Sigmoid colon (tissue), 7 donors: ENCODE results near the gene POC1B. TPM values are rescaled to one million over a fixed set of nuclear protein-coding genes. Genes with fewer than 3 reads are reported as not detected.

Source experiments
- DNase-seq: peaks from one replicate; pipeline ENCODE4 v3.0.0-alpha.2; 2019
- H3K27ac ChIP-seq, 4 donors: fragments of 200-600 bp; sonication (generic); one replicate each; pipeline ENCODE4 v1.5.1; 2016 to 2019; ENCODE audit warnings: mild to moderate bottlenecking in 1 of 4
- H3K27me3 ChIP-seq, 3 donors: fragments of 200-600 bp; sonication (generic); one replicate each; pipeline ENCODE4 v1.5.1; 2019; ENCODE audit warnings: mild to moderate bottlenecking in 1 of 3
- H3K36me3 ChIP-seq, 4 donors: fragments of 200-600 bp; sonication (generic); one replicate each; pipeline ENCODE4 v1.5.1; 2016 to 2019
- H3K4me1 ChIP-seq, 4 donors: fragments of 200-600 bp; sonication (generic); one replicate each; pipeline ENCODE4 v1.5.1; 2017 to 2019
- H3K4me3 ChIP-seq, 4 donors: fragments of 200-600 bp; sonication (generic); one replicate each; pipeline ENCODE4 v1.5.1; 2017 to 2019; ENCODE audit warnings: mild to moderate bottlenecking in 2 of 4, moderate library complexity in 1 of 4
- H3K9me3 ChIP-seq, 4 donors: fragments of 200-600 bp in 3 of 4; sonication (generic) in 3 of 4; one replicate each; pipeline versions ENCODE4 v1.5.1 to v1.6.1; 2013 to 2019
- EP300 ChIP-seq, 4 donors: sonication (generic); formaldehyde crosslinking; IDR thresholded peaks; one replicate each; pipeline ENCODE4 v1.6.1; 2017; ENCODE audit warnings: antibody characterized with exemption in 4 of 4
- POLR2A ChIP-seq, 2 donors: fragments of 450-650 bp; IDR thresholded peaks; one replicate each; pipeline ENCODE4 v1.6.1; 2016; ENCODE audit warnings: antibody characterized with exemption in 2 of 2, mild to moderate bottlenecking in 2 of 2, moderate library complexity in 2 of 2
- POLR2AphosphoS5 ChIP-seq, 4 donors: sonication (generic); formaldehyde crosslinking; IDR thresholded peaks; one replicate each; pipeline ENCODE4 v1.6.1; 2017; ENCODE audit warnings: antibody characterized with exemption in 4 of 4
- WGBS, 2 donors: extraction: QIAGEN DNeasy Blood & Tissue Kit; methylation state at CpG; one replicate each; pipeline ENCODE4 v1.1.7; 2013; 5-methylcytosine and 5-hydroxymethylcytosine counted together
- intact Hi-C: fragments of 100-400 bp; cut with DNase I; formaldehyde crosslinking; loops from one replicate; pipeline ENCODE4 v1.15.1; 2023
- polyA plus RNA-seq, 3 donors: library from polyadenylated mRNA; stranded (reverse); fragments of 200-250 nt; gene quantifications; one replicate each; pipeline ENCODE4 v1.2.3, GENCODE V29; 2013
- total RNA-seq, 4 donors: library from RNA; depleted of rRNA; stranded (reverse); fragments of >200 nt; gene quantifications; one replicate each; pipeline ENCODE4 v1.1.0, GENCODE V29; 2016
- TF ChIP-seq, protein P1 (sequence below), 4 experiments: fragments of 450-650 bp in 3 of 4; fragments of 200-600 bp in 1 of 4; IDR thresholded peaks; one replicate each; pipeline ENCODE4 v1.5.1; 2016 to 2019; ENCODE audit warnings: antibody characterized with exemption in 4 of 4, mild to moderate bottlenecking in 3 of 4, moderate library complexity in 2 of 4
- donor health status: healthy with polysubstance abuse.
- donor health status: Bipolar disorder and iron deficiency.
- donor health status: healthy.

Gene POC1B
- total and polyA plus RNA-seq, 7 donors, result 12.5 to 31.7 (median 28.1) TPM

DNA sequence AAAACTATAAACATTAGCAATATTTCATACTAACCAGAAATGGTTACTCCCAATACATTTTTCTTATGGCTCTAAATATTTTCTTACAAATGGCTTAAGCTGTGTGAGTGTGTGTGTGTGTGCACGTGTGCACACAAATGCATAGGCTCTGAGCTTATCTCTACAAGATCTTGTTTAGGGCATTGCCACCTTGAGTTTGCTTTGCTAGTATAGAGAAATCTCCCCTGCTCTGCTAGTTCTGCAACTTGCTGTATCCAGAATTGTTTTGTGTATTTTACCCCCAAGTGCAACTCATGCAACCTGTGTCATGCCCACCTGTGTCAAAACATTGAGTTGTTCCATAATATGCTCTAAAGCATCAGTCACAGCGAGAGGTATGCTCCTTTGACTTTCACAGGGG is 101.0 kb downstream of the POC1B start:
- Histone ChIP-seq H3K36me3 (peaks cover 0 to 9% (median 0%) of the 10 kb centered on the region in 4 donors), H3K4me1 (no peaks in the 10 kb centered on the region), H3K27ac (no peak overlapping the region), H3K9me3 (no peaks in the 10 kb centered on the region), H3K4me3 (no peak overlapping the region), H3K27me3 (no peaks in the 10 kb centered on the region)
- TF ChIP-seq EP300 (IDR thresholded peaks at IDR 0.05) (no peak), POLR2A (IDR thresholded peaks at IDR 0.05) (no peak), POLR2AphosphoS5 (IDR thresholded peaks at IDR 0.05) (no peak)
- TF ChIP-seq, protein P1, sequence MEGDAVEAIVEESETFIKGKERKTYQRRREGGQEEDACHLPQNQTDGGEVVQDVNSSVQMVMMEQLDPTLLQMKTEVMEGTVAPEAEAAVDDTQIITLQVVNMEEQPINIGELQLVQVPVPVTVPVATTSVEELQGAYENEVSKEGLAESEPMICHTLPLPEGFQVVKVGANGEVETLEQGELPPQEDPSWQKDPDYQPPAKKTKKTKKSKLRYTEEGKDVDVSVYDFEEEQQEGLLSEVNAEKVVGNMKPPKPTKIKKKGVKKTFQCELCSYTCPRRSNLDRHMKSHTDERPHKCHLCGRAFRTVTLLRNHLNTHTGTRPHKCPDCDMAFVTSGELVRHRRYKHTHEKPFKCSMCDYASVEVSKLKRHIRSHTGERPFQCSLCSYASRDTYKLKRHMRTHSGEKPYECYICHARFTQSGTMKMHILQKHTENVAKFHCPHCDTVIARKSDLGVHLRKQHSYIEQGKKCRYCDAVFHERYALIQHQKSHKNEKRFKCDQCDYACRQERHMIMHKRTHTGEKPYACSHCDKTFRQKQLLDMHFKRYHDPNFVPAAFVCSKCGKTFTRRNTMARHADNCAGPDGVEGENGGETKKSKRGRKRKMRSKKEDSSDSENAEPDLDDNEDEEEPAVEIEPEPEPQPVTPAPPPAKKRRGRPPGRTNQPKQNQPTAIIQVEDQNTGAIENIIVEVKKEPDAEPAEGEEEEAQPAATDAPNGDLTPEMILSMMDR (IDR thresholded peaks at IDR 0.05), result no peak
- no peak for DNase-seq
- WGBS, 2 donors, result 94 to 96% methylated on average over 2 of the region's 2 CpGs
- intact Hi-C loops, result no loop called here

GRCh38 chr12:89424389-89424788 is 101.5 kb downstream of the POC1B start:
- intact Hi-C loops, result no loop called here
- TF ChIP-seq POLR2A (IDR thresholded peaks at IDR 0.05) (no peak), EP300 (IDR thresholded peaks at IDR 0.05) (no peak), POLR2AphosphoS5 (IDR thresholded peaks at IDR 0.05) (no peak)
- TF ChIP-seq, protein P1 (IDR thresholded peaks at IDR 0.05), result no peak
- H3K27ac ChIP-seq, result no peak overlapping the region
- no peaks in the 10 kb centered on the region for H3K4me1 ChIP-seq
- H3K27me3 ChIP-seq, result no peaks in the 10 kb centered on the region
- no peaks in the 10 kb centered on the region for H3K9me3 ChIP-seq
- peaks cover 0 to 9% (median 0%) of the 10 kb centered on the region in 4 donors for H3K36me3 ChIP-seq
- H3K4me3 ChIP-seq, result no peak overlapping the region
- DNase-seq, result no peak

DNA sequence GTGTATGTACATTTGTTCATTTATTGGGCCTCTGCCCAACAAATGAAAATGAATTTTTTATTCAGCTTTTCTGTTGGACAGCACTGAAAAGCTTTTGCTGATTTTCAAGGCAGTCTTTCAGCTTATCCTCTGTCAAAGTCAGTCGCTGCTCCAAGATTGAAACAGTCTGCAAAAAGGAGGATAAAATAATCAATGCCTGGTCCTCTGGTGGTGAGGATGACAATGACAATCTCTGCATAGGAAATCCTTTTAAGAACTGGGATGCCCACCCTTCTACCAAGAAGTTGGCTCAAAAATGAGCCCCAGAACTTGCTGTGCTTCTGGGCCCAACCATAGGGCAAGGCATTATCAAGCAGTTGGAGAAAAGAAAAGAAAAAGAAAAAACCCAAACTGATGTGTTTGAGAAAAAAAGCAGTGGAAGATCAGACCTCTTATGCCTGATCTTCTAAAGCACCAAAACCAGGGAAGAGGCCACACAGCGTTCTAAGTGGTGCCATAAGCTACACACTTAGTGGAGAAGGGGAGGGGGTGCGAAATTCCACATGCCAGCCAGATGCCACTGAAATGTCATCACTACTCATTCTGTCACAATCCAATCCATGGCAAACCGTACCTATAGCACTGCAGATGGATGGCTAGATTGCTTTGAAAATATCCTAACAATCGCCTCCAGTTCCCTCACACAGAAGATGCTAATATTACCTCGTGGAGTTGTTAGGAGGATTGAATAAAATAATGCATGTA is 104.6 kb downstream of the POC1B start:
- Histone ChIP-seq H3K27me3 (no peaks in the 10 kb centered on the region), H3K27ac (no peak overlapping the region), H3K9me3 (no peaks in the 10 kb centered on the region), H3K4me3 (no peak overlapping the region), H3K4me1 (peaks cover 0 to 17% (median 11%) of the 10 kb centered on the region in 4 donors), H3K36me3 (peaks cover 0 to 9% (median 0%) of the 10 kb centered on the region in 4 donors)
- no peak for DNase-seq
- intact Hi-C loops, result no loop called here
- TF ChIP-seq POLR2A (IDR thresholded peaks at IDR 0.05), result no peak
- TF ChIP-seq, protein P1 (IDR thresholded peaks at IDR 0.05), result no peak
- no peak for TF ChIP-seq POLR2AphosphoS5 (IDR thresholded peaks at IDR 0.05)
- no peak for TF ChIP-seq EP300 (IDR thresholded peaks at IDR 0.05)
- WGBS, 2 donors, result 92 to 94% methylated on average over 6 of the region's 6 CpGs

- 91 to 95% methylated on average over 5 of the region's 5 CpGs for WGBS, 2 donors
- TF ChIP-seq, protein P1 (IDR thresholded peaks at IDR 0.05), result no peak
- TF ChIP-seq POLR2AphosphoS5 (IDR thresholded peaks at IDR 0.05) (no peak), EP300 (IDR thresholded peaks at IDR 0.05) (no peak), POLR2A (IDR thresholded peaks at IDR 0.05) (no peak)
These were observed 107.5 kb downstream of the POC1B start for GRCh38 chr12:89418228-89418910.

More at GRCh38 chr12:89418228-89418910, 107.5 kb downstream of the POC1B start:
- no peak overlapping the region for H3K4me3 ChIP-seq
- intact Hi-C loops, result no loop called here
- no peaks in the 10 kb centered on the region for H3K9me3 ChIP-seq
- peak; percentile 61 for DNase-seq
- no peaks in the 10 kb centered on the region for H3K27me3 ChIP-seq
- H3K36me3 ChIP-seq, result no peaks in the 10 kb centered on the region
- peaks cover 0 to 21% (median 11%) of the 10 kb centered on the region in 4 donors for H3K4me1 ChIP-seq
- peak overlapping the region in 1 of 4 donors; percentile 55 for H3K27ac ChIP-seq
